ENCODE measurements around the gene RBBP8. TPM values are rescaled to one million over a fixed set of nuclear protein-coding genes. Genes with fewer than 3 reads are reported as not detected.
"Not testable (repeated sequence)": the region's sequence is repeated elsewhere in the genome, so short reads cannot be mapped to it uniquely, and the experiment has no call there.

Gene RBBP8
- polyA plus RNA-seq (2014; cell fraction: cytosol; rRNA removed) = 44.9 and 66.1 TPM in 2 replicates
- 32.8 and 49.0 TPM in 2 replicates for polyA plus RNA-seq (2014; cell fraction: nucleus; rRNA removed)

GRCh38 chr18:22933206-22933965, at the start of gene RBBP8:
TSS of gene RBBP8 (plus strand) at chr18:22933328. CDS start at chr18:22936852, 3,524 bp downstream.
- DNase-seq (ENCODE audit: low spot score) = peak; percentile 91

GRCh38 chr18:22883827-22884226, 49.3 kb upstream of the RBBP8 start:
- DNase-seq (ENCODE audit: low spot score) = no peak

- DNase-seq (ENCODE audit: low spot score) = not testable (repeated sequence)
Measured at GRCh38 chr18:22885694-22886093, 47.4 kb upstream of the RBBP8 start.

- no peak for DNase-seq (ENCODE audit: low spot score)
Measured at GRCh38 chr18:22899421-22899820, 33.7 kb upstream of the RBBP8 start.

- no peak for DNase-seq (ENCODE audit: low spot score)
Measured at GRCh38 chr18:22900558-22901238, 32.4 kb upstream of the RBBP8 start.

GRCh38 chr18:22902093-22902492, 31.0 kb upstream of the RBBP8 start:
- DNase-seq (ENCODE audit: low spot score) = no peak

- not testable (repeated sequence) for DNase-seq (ENCODE audit: low spot score)
Measured at GRCh38 chr18:22903248-22903647, 29.9 kb upstream of the RBBP8 start.

GRCh38 chr18:22912149-22912548, 21.0 kb upstream of the RBBP8 start:
- no peak for DNase-seq (ENCODE audit: low spot score)

GRCh38 chr18:22912835-22913234, 20.3 kb upstream of the RBBP8 start:
- no peak for DNase-seq (ENCODE audit: low spot score)

- DNase-seq (ENCODE audit: low spot score) = no peak
Measured at GRCh38 chr18:22913861-22914260, 19.3 kb upstream of the RBBP8 start.

GRCh38 chr18:22914633-22915032, 18.5 kb upstream of the RBBP8 start:
- no peak for DNase-seq (ENCODE audit: low spot score)

- no peak for DNase-seq (ENCODE audit: low spot score)
Measured at GRCh38 chr18:22915337-22915736, 17.8 kb upstream of the RBBP8 start.

- no peak for DNase-seq (ENCODE audit: low spot score)
Measured at GRCh38 chr18:22921772-22922171, 11.4 kb upstream of the RBBP8 start.

- DNase-seq (ENCODE audit: low spot score) = no peak
Measured at GRCh38 chr18:22924589-22924988, 8.5 kb upstream of the RBBP8 start.

- no peak for DNase-seq (ENCODE audit: low spot score)
Measured at GRCh38 chr18:22926454-22926853, 6.7 kb upstream of the RBBP8 start.

GRCh38 chr18:22928339-22928738, 4.8 kb upstream of the RBBP8 start:
- no peak for DNase-seq (ENCODE audit: low spot score)

GRCh38 chr18:22930089-22930713, 2.9 kb upstream of the RBBP8 start:
- peak; percentile 67 for DNase-seq (ENCODE audit: low spot score)

- DNase-seq (ENCODE audit: low spot score) = no peak
Measured at GRCh38 chr18:22932885-22933205, 283 bp upstream of the RBBP8 start.

- no peak for DNase-seq (ENCODE audit: low spot score)
Measured at GRCh38 chr18:22933966-22934423, 867 bp downstream of the RBBP8 start.

GRCh38 chr18:22934789-22935188, 1.7 kb downstream of the RBBP8 start:
- no peak for DNase-seq (ENCODE audit: low spot score)

GRCh38 chr18:22935431-22935830, 2.3 kb downstream of the RBBP8 start:
- DNase-seq (ENCODE audit: low spot score) = no peak

- DNase-seq (ENCODE audit: low spot score) = no peak
Measured at GRCh38 chr18:22936515-22936914, 3.4 kb downstream of the RBBP8 start.

- DNase-seq (ENCODE audit: low spot score) = no peak
Measured at GRCh38 chr18:22939649-22940048, 6.5 kb downstream of the RBBP8 start.
